SK-N-SH treated with all-trans-retinoic acid at 6 μM for 48 hours (cell line): ENCODE measurements around the gene GLIS1.

Experiments used
- ATAC-seq: fragments of 200-7000 bp; cut with Tn5 transposase; 3 replicates; pipeline ENCODE4 v1.9.1; 2020; ENCODE audit warnings: mild to moderate bottlenecking, moderate library complexity
- ARNTL ChIP-seq: fragments of 450-650 bp; formaldehyde crosslinking; IDR thresholded peaks from 2 replicates; pipeline ENCODE4 v1.5.0; 2020; ENCODE audit warnings: low read depth, mild to moderate bottlenecking, moderate library complexity, borderline replicate concordance
- CSDC2 ChIP-seq: fragments of 250-450 bp; sonication (Bioruptor Pico); IDR thresholded peaks from 2 replicates; pipeline ENCODE4 v1.5.0; 2020; ENCODE audit warnings: mild to moderate bottlenecking, moderate library complexity
- ESRRG ChIP-seq: fragments of 250-450 bp; sonication (Bioruptor Pico); IDR thresholded peaks from 2 replicates; pipeline ENCODE4 v1.6.1; 2021; ENCODE audit warnings: mild to moderate bottlenecking
- GLIS3 ChIP-seq: fragments of 250-450 bp; sonication (Bioruptor Pico); IDR thresholded peaks from 2 replicates; pipeline ENCODE4 v1.5.0; 2020; ENCODE audit warnings: mild to moderate bottlenecking, moderate library complexity
- ISL1 ChIP-seq: fragments of 250-450 bp; sonication (Bioruptor Pico); IDR thresholded peaks from 2 replicates; pipeline ENCODE4 v2.1.2; 2022; ENCODE audit warnings: mild to moderate bottlenecking, moderate library complexity
- PATZ1 ChIP-seq: fragments of 250-450 bp; sonication (Bioruptor Pico); IDR thresholded peaks from 2 replicates; pipeline ENCODE4 v1.8.0; 2020; ENCODE audit warnings: mild to moderate bottlenecking, moderate library complexity, borderline replicate concordance
- RARB ChIP-seq: fragments of 250-450 bp; sonication (Bioruptor Pico); IDR thresholded peaks from 2 replicates; pipeline ENCODE4 v1.8.0; 2021; ENCODE audit warnings: mild to moderate bottlenecking, moderate library complexity
- TSHZ2 ChIP-seq: fragments of 250-450 bp; sonication (Bioruptor Pico); IDR thresholded peaks from 2 replicates; pipeline ENCODE4 v1.5.0; 2020; ENCODE audit warnings: mild to moderate bottlenecking, moderate library complexity
- ZC3H10 ChIP-seq: fragments of 250-450 bp; sonication (Bioruptor Pico); IDR thresholded peaks from 2 replicates; pipeline ENCODE4 v1.5.1; 2021; ENCODE audit warnings: mild to moderate bottlenecking, moderate library complexity
- ZFP3 ChIP-seq: fragments of 250-450 bp; sonication (Bioruptor Pico); IDR thresholded peaks from 2 replicates; pipeline ENCODE4 v1.5.0; 2020; ENCODE audit warnings: mild to moderate bottlenecking, moderate library complexity
- ZNF565 ChIP-seq: fragments of 450-650 bp; formaldehyde crosslinking; conservative IDR thresholded peaks from 2 replicates; pipeline ENCODE4 v1.5.0; 2020; ENCODE audit warnings: low read depth, mild to moderate bottlenecking, moderate library complexity
- ZNF8 ChIP-seq: fragments of 450-650 bp; formaldehyde crosslinking; IDR thresholded peaks from 2 replicates; pipeline ENCODE4 v1.5.0; 2020; ENCODE audit warnings: mild to moderate bottlenecking, moderate library complexity
- TF ChIP-seq, protein P1 (sequence below): fragments of 250-450 bp; sonication (Bioruptor Pico); IDR thresholded peaks from 2 replicates; pipeline ENCODE4 v1.5.1; 2020; ENCODE audit warnings: low read depth, mild to moderate bottlenecking, moderate library complexity
- TF ChIP-seq, protein P2 (sequence below): fragments of 250-450 bp; sonication (Bioruptor Pico); IDR thresholded peaks from 2 replicates; pipeline ENCODE4 v1.8.0; 2021; ENCODE audit warnings: low read depth, mild to moderate bottlenecking, moderate library complexity, borderline replicate concordance

Gene GLIS1

DNA sequence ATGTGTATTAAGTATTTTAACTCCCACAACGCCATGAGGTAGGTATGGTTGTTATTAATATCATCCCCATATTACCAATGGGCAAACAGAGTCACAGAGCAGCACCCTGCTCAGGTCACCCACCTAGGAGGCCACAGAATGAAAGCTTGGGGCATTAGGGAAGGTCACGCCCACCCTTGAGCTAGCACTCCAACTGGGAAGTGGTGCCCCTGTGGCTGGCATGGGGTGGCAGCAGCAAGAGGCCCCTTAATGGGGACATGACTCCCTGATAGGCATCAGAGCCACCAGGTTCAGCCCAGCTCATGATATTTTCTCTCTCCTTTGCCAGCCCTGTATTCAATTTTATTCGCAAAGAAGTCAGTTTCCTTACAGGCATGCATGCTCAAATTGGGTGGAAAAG is 189.2 kb downstream of the GLIS1 start:
- ATAC-seq, result no peak
- TF ChIP-seq TSHZ2 (CRISPR knock-in tag), result no peak
- TF ChIP-seq, protein P1, sequence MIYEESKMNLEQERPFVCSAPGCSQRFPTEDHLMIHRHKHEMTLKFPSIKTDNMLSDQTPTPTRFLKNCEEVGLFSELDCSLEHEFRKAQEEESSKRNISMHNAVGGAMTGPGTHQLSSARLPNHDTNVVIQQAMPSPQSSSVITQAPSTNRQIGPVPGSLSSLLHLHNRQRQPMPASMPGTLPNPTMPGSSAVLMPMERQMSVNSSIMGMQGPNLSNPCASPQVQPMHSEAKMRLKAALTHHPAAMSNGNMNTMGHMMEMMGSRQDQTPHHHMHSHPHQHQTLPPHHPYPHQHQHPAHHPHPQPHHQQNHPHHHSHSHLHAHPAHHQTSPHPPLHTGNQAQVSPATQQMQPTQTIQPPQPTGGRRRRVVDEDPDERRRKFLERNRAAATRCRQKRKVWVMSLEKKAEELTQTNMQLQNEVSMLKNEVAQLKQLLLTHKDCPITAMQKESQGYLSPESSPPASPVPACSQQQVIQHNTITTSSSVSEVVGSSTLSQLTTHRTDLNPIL (CRISPR knock-in tag), result no peak
- no peak for TF ChIP-seq ZC3H10 (CRISPR knock-in tag)
- TF ChIP-seq ZNF565 (CRISPR knock-in tag), result no peak
- TF ChIP-seq GLIS3 (CRISPR knock-in tag), result no peak
- no peak for TF ChIP-seq ZFP3 (CRISPR knock-in tag)

GRCh38 chr1:53549287-53549686 is 189.7 kb downstream of the GLIS1 start:
- no peak for TF ChIP-seq PATZ1 (CRISPR knock-in tag)
- no peak for TF ChIP-seq TSHZ2 (CRISPR knock-in tag)
- TF ChIP-seq ZFP3 (CRISPR knock-in tag), result no peak
- no peak for TF ChIP-seq ZNF8 (CRISPR knock-in tag)
- TF ChIP-seq, protein P2, sequence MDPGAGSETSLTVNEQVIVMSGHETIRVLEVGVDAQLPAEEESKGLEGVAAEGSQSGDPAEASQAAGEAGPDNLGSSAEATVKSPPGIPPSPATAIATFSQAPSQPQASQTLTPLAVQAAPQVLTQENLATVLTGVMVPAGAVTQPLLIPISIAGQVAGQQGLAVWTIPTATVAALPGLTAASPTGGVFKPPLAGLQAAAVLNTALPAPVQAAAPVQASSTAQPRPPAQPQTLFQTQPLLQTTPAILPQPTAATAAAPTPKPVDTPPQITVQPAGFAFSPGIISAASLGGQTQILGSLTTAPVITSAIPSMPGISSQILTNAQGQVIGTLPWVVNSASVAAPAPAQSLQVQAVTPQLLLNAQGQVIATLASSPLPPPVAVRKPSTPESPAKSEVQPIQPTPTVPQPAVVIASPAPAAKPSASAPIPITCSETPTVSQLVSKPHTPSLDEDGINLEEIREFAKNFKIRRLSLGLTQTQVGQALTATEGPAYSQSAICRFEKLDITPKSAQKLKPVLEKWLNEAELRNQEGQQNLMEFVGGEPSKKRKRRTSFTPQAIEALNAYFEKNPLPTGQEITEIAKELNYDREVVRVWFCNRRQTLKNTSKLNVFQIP (CRISPR knock-in tag), result no peak
- ATAC-seq, result no peak

DNA sequence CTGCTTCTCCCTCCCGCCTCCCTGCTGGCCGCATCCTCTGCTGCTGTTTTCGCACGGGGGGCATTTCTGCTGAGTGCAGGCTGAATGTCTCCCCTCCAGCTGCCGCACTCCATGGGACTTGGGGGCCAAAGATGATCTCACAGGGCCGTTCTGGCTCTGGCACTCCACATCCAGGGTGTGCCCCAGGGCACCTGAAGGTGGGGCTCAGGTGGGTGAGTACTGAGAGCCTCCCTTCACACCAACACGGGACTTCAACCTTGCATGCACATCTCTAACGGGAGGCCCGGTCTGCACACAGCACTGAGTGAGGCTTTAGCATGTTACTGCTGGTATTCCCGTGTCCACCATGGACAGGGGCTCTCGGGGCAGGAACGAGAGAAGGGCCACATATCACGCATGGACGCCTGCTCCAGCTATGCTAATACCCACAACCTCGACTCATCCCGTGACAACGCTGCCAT is 190.9 kb downstream of the GLIS1 start:
- ATAC-seq, result no peak
- TF ChIP-seq ESRRG (CRISPR knock-in tag), result no peak
- no peak for TF ChIP-seq CSDC2 (CRISPR knock-in tag)
- no peak for TF ChIP-seq ISL1 (CRISPR knock-in tag)
- no peak for TF ChIP-seq TSHZ2 (CRISPR knock-in tag)
- no peak for TF ChIP-seq PATZ1 (CRISPR knock-in tag)
- TF ChIP-seq, protein P2 (CRISPR knock-in tag), result no peak
- TF ChIP-seq ZNF565 (CRISPR knock-in tag), result no peak
- no peak for TF ChIP-seq RARB (CRISPR knock-in tag)
- no peak for TF ChIP-seq ARNTL
- no peak for TF ChIP-seq ZC3H10 (CRISPR knock-in tag)
- TF ChIP-seq GLIS3 (CRISPR knock-in tag), result no peak
